Measurements from ENCODE around the gene CCR6.
A peak's percentile ranks its signal among the peaks of the same experiment; 100 is the strongest.

CCR6 gene

DNA sequence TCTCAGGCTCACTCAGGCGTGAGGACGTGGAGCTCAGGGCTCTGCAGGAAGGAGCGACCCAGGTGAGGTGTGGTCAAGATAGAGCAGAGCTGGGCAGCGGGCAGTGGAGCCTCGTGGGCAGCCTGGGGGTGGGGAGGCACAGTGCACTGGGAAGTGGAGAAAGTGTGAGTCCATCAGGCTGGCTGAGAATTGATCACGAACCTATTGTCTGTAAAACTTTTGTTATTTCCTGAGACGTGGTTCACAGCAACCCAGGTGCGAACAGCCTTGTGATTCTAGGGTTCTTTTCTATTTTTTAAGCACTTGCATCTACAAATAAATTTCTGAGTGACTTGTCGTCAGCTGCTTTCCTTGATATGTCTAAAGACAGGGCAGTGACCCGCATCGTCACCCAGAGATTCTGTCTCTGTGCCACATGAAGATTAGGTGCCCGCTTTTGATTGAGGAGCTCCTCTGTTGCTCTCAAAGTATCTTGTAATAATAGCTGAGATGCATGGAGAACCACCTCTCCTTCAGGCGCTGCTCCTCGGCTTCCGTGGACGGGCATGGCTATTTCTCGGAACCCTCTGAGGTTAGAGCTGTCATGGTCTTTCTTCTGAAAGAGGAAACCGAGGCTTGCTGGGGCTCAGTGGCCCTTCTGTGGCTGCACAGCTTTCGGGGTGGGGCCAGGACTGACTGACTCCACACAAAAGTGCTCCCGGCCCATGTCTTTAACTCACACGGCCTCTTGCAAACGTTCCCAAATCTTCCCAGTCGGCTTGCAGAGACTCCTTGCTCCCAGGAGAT lies 662 bp upstream of the CCR6 start:
- Mint-ChIP-seq H3K4me1 (peaks cover 77% of the 10 kb centered on the region), H3K36me3 (peaks cover 46% of the 10 kb centered on the region), H3K9me3 (no peaks in the 10 kb centered on the region), H3K4me3 (peak overlapping the region; percentile 87), H3K27ac (peak overlapping the region; percentile 90)
- ATAC-seq (peak; percentile 56), DNase-seq (ENCODE audit: low spot score in 2 of 2) (no peak)

DNA sequence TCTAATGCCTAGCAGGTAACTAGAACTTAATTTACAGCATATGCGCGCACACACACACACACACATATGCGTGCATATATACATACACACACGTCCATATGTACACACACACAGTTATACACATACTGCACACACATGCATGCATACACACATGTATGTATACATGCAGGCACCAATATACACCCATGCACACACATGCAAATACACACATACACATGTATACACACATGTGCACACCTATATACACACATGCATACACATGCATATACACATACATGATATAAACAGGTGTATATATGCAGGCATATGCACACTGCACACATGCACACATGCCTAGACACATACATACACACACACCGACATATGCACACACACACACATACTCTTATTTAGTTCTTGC lies 1.9 kb downstream of the CCR6 start:
- Mint-ChIP-seq H3K9me3 (no peaks in the 10 kb centered on the region), H3K36me3 (peaks cover 50% of the 10 kb centered on the region), H3K4me3 (no peak overlapping the region), H3K4me1 (peaks cover 64% of the 10 kb centered on the region), H3K27ac (no peak overlapping the region)
- no peak for DNase-seq (ENCODE audit: low spot score in 2 of 2)
- no peak for ATAC-seq

- Mint-ChIP-seq H3K9me3 (no peaks in the 10 kb centered on the region), H3K4me1 (peaks cover 64% of the 10 kb centered on the region), H3K4me3 (no peak overlapping the region), H3K36me3 (peaks cover 55% of the 10 kb centered on the region), H3K27ac (no peak overlapping the region)
- DNase-seq (ENCODE audit: low spot score in 2 of 2) (no peak), ATAC-seq (no peak)
Measured at GRCh38 chr6:167125410-167125809, 2.5 kb downstream of the CCR6 start.

- peaks cover 64% of the 10 kb centered on the region for H3K4me1 Mint-ChIP-seq
- DNase-seq (ENCODE audit: low spot score in 2 of 2) (no peak), ATAC-seq (no peak)
- H3K27ac Mint-ChIP-seq: peak overlapping the region; percentile 32
- no peaks in the 10 kb centered on the region for H3K9me3 Mint-ChIP-seq
- H3K4me3 Mint-ChIP-seq: no peak overlapping the region
- peaks cover 55% of the 10 kb centered on the region for H3K36me3 Mint-ChIP-seq
Measured at GRCh38 chr6:167125855-167126349, 3.0 kb downstream of the CCR6 start.

GRCh38 chr6:167127785-167128531 lies 5.1 kb downstream of the CCR6 start:
- H3K4me3 Mint-ChIP-seq: peak overlapping the region; percentile 74
- H3K9me3 Mint-ChIP-seq: no peaks in the 10 kb centered on the region
- no peak for ATAC-seq
- H3K27ac Mint-ChIP-seq: no peak overlapping the region
- no peak for DNase-seq (ENCODE audit: low spot score in 2 of 2)
- peaks cover 69% of the 10 kb centered on the region for H3K36me3 Mint-ChIP-seq
- H3K4me1 Mint-ChIP-seq: peaks cover 62% of the 10 kb centered on the region

DNA sequence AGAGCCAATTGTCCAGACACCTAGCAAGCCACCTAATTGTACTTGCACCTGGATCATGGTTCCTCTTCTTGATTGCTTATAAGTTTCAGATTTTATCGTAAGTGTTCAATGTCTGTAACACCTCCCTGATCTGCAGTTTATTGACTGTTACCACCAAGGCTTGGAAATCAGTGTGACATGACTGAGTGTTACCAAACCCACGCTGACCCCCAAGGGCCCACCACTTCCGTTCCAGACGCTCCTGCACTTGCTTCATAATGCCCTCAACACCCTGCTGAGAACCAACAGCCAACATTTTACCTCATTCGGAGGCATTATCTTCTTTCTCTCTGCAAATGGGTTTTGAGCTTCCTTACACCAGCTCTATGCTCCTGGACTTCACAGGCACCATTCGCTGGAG lies 6.3 kb downstream of the CCR6 start:
- Mint-ChIP-seq H3K27ac (peak overlapping the region; percentile 92), H3K9me3 (no peaks in the 10 kb centered on the region), H3K4me1 (peaks cover 56% of the 10 kb centered on the region), H3K36me3 (peaks cover 69% of the 10 kb centered on the region), H3K4me3 (peak overlapping the region; percentile 74)
- no peak for DNase-seq (ENCODE audit: low spot score in 2 of 2)
- ATAC-seq: peak; percentile 79

DNA sequence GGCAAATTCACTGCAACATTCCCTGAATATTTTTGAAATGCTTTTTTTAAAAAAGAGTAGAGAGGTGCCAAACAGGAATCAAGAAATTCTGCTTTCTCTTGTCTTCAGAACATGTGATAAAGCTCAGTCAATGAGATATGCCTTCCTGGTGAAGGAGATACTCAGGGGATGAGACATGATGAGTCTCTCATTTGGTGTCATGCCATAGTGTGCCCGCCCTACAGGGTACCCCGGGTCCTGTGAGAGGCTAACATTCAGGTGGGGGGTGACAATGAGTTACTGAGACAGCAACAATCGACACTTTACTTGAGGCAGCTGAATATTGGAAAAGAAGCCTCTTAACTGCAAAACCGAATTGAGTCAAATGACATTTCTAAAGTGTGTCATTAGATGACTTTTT lies 6.7 kb downstream of the CCR6 start:
- Mint-ChIP-seq H3K4me1 (peaks cover 60% of the 10 kb centered on the region), H3K36me3 (peaks cover 69% of the 10 kb centered on the region), H3K9me3 (no peaks in the 10 kb centered on the region), H3K27ac (peak overlapping the region; percentile 92), H3K4me3 (peak overlapping the region; percentile 74)
- ATAC-seq (peak; percentile 76), DNase-seq (ENCODE audit: low spot score in 2 of 2) (no peak)

DNA sequence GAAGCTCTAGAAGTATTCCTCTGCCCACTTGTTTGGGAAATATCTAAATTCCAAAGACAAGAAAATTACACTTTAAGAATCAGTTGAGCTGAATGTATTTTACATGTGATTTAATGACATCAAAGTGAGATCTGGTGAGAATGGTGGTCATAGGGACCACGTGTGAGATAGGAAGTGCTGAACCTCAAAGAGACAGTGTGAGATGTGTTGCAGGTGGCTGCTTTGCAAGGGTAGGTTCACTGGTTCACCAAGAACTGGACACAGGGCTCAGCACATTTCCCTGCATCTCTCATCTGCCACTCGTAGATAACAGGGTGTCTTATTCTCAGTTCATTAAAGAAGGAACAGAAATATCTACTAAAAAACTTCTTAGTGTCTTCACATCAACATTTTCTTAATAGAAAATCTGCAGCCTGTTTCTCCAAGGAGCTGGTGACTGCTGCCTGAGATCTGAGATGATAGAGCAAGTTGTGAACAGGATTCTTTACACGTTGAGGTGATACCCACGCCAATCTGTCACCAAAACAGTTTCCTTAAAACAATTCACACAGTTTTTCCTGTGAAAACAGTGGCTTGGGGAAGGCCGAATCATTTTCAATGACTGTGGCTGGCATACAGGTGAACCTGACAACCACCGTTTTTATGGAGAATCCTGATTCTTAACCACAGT lies 7.2 kb downstream of the CCR6 start:
- Mint-ChIP-seq H3K9me3 (no peaks in the 10 kb centered on the region), H3K27ac (peak overlapping the region; percentile 92), H3K36me3 (peaks cover 70% of the 10 kb centered on the region), H3K4me1 (peaks cover 60% of the 10 kb centered on the region), H3K4me3 (peak overlapping the region; percentile 74)
- DNase-seq (ENCODE audit: low spot score in 2 of 2) (no peak), ATAC-seq (peak; percentile 69)

- H3K4me3 Mint-ChIP-seq: peak overlapping the region; percentile 74
- DNase-seq (ENCODE audit: low spot score in 2 of 2) (no peak), ATAC-seq (peak; percentile 65)
- peaks cover 64% of the 10 kb centered on the region for H3K4me1 Mint-ChIP-seq
- no peaks in the 10 kb centered on the region for H3K9me3 Mint-ChIP-seq
- H3K36me3 Mint-ChIP-seq: peaks cover 73% of the 10 kb centered on the region
- H3K27ac Mint-ChIP-seq: peak overlapping the region; percentile 92
Measured at GRCh38 chr6:167130712-167131684, 8.1 kb downstream of the CCR6 start.

GRCh38 chr6:167134448-167135328 lies 11.8 kb downstream of the CCR6 start:
- no peak overlapping the region for H3K4me3 Mint-ChIP-seq
- H3K4me1 Mint-ChIP-seq: peaks cover 64% of the 10 kb centered on the region
- H3K36me3 Mint-ChIP-seq: peaks cover 70% of the 10 kb centered on the region
- ATAC-seq (no peak), DNase-seq (ENCODE audit: low spot score in 2 of 2) (no peak)
- H3K27ac Mint-ChIP-seq: no peak overlapping the region
- no peaks in the 10 kb centered on the region for H3K9me3 Mint-ChIP-seq

DNA sequence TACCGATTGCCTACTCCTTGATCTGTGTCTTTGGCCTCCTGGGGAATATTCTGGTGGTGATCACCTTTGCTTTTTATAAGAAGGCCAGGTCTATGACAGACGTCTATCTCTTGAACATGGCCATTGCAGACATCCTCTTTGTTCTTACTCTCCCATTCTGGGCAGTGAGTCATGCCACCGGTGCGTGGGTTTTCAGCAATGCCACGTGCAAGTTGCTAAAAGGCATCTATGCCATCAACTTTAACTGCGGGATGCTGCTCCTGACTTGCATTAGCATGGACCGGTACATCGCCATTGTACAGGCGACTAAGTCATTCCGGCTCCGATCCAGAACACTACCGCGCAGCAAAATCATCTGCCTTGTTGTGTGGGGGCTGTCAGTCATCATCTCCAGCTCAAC lies 13.5 kb downstream of the CCR6 start:
- Mint-ChIP-seq H3K36me3 (peaks cover 67% of the 10 kb centered on the region), H3K4me3 (peak overlapping the region; percentile 40), H3K27ac (peak overlapping the region; percentile 32), H3K4me1 (peaks cover 60% of the 10 kb centered on the region), H3K9me3 (no peaks in the 10 kb centered on the region)
- DNase-seq (ENCODE audit: low spot score in 2 of 2) (no peak), ATAC-seq (peak; percentile 63)

GRCh38 chr6:167137081-167137480 lies 14.2 kb downstream of the CCR6 start:
- DNase-seq (ENCODE audit: low spot score in 2 of 2): no peak
- Mint-ChIP-seq H3K9me3 (no peaks in the 10 kb centered on the region), H3K4me1 (peaks cover 56% of the 10 kb centered on the region), H3K27ac (no peak overlapping the region), H3K4me3 (no peak overlapping the region), H3K36me3 (peaks cover 60% of the 10 kb centered on the region)
- ATAC-seq: no peak

GRCh38 chr6:167137881-167138280 lies 15.0 kb downstream of the CCR6 start:
- DNase-seq (ENCODE audit: low spot score in 2 of 2): no peak
- Mint-ChIP-seq H3K36me3 (peaks cover 53% of the 10 kb centered on the region), H3K4me1 (peaks cover 50% of the 10 kb centered on the region), H3K4me3 (no peak overlapping the region), H3K9me3 (no peaks in the 10 kb centered on the region), H3K27ac (no peak overlapping the region)
- ATAC-seq: no peak

- Mint-ChIP-seq H3K9me3 (no peaks in the 10 kb centered on the region), H3K4me1 (peaks cover 42% of the 10 kb centered on the region), H3K36me3 (peaks cover 38% of the 10 kb centered on the region), H3K4me3 (no peak overlapping the region), H3K27ac (no peak overlapping the region)
- no peak for ATAC-seq
- no peak for DNase-seq (ENCODE audit: low spot score in 2 of 2)
Measured at GRCh38 chr6:167139761-167140160, 16.9 kb downstream of the CCR6 start.

Data from stimulated activated effector memory CD8-positive, alpha-beta T cell treated with anti-CD3 and anti-CD28 coated beads, Interleukin-12 subunit alpha, Interleukin-12 subunit beta, amount 100 ng/mL, for 72 hours (primary cell).